GM23338 (cell line): Measurements from ENCODE around the gene WDR38.

Experiments used
- CTCF ChIP-seq, 2 experiments: fragments of 200-600 bp in 1 of 2; sonication (generic) in 1 of 2; conservative IDR thresholded peaks; 2 replicates each; pipeline versions ENCODE4 v1.5.1 to v1.6.1; 2016 to 2017; ENCODE audit warnings: antibody characterized with exemption in 2 of 2, low read depth in 2 of 2, mild to moderate bottlenecking in 2 of 2, moderate library complexity in 1 of 2
- EZH2 ChIP-seq: fragments of 200-600 bp; sonication (generic); IDR thresholded peaks from one replicate; pipeline ENCODE4 v1.8.0; 2017; ENCODE audit warnings: antibody characterized with exemption, mild to moderate bottlenecking, low read depth; ENCODE audit not compliant: unreplicated experiment
- POLR2AphosphoS5 ChIP-seq: IDR thresholded peaks from 2 replicates; pipeline ENCODE4 v1.6.1; 2016; ENCODE audit warnings: antibody characterized with exemption, low read depth
- ZNF331 ChIP-seq: fragments of 250-450 bp; sonication (Bioruptor Pico); IDR thresholded peaks from 2 replicates; pipeline ENCODE4 v1.5.0; 2020; ENCODE audit warnings: low read depth, mild to moderate bottlenecking, moderate library complexity

GRCh38 chr9:124820698-124821623 lies 32.3 kb upstream of the WDR38 start:
- TF ChIP-seq POLR2AphosphoS5 (no peak), ZNF331 (CRISPR knock-in tag) (no peak), CTCF (conservative IDR thresholded peaks at IDR 0.05; ENCODE audit: low read depth in 2 of 2) (no peak), EZH2 (no peak)
